OCI-LY1 (cell line): ENCODE data around the gene L3MBTL3.

ENCODE experiments used
- H2AFZ ChIP-seq: fragments of 200-600 bp; sonication (generic), shearing (Covaris generic); 2 replicates; pipeline ENCODE4 v1.6.0; 2014; ENCODE audit warnings: antibody characterized with exemption, mild to moderate bottlenecking, low read length
- H3F3A ChIP-seq: fragments of 200-600 bp; sonication (generic), shearing (Covaris generic); 2 replicates; pipeline ENCODE4 v1.6.0; 2014; ENCODE audit warnings: mild to moderate bottlenecking, antibody characterized with exemption, low read length, moderate library complexity; ENCODE audit not compliant: insufficient read depth
- H3K27ac ChIP-seq: fragments of 200-600 bp; sonication (generic); 2 replicates; pipeline ENCODE4 v1.5.1; 2014; ENCODE audit warnings: low read length, mixed run types, mild to moderate bottlenecking, low read depth; ENCODE audit not compliant: poor library complexity, severe bottlenecking
- H3K27me3 ChIP-seq: fragments of 200-600 bp; sonication (generic); 2 replicates; pipeline ENCODE4 v1.6.0; 2014; ENCODE audit warnings: antibody characterized with exemption, mild to moderate bottlenecking, low read length, moderate library complexity; ENCODE audit not compliant: insufficient read depth
- H3K36me3 ChIP-seq: fragments of 200-600 bp; sonication (generic); 2 replicates; pipeline ENCODE4 v1.6.1; 2014; ENCODE audit warnings: mild to moderate bottlenecking, antibody characterized with exemption, low read length, moderate library complexity, mixed read lengths; ENCODE audit not compliant: insufficient read depth
- H3K4me1 ChIP-seq: fragments of 200-600 bp; sonication (generic); 2 replicates; pipeline ENCODE4 v1.5.1; 2014; ENCODE audit warnings: mild to moderate bottlenecking, low read length, moderate library complexity; ENCODE audit not compliant: insufficient read depth, severe bottlenecking
- H3K4me2 ChIP-seq: fragments of 200-600 bp; sonication (generic), shearing (Covaris generic); 2 replicates; pipeline ENCODE4 v1.6.1; 2014; ENCODE audit warnings: low read length
- H3K4me3 ChIP-seq: fragments of 200-600 bp; sonication (generic); 2 replicates; pipeline ENCODE4 v1.5.1; 2014; ENCODE audit warnings: low read length, low read depth, mild to moderate bottlenecking, mixed read lengths; ENCODE audit not compliant: poor library complexity, severe bottlenecking
- H3K79me2 ChIP-seq: fragments of 200-600 bp; shearing (Covaris generic); 2 replicates; pipeline ENCODE4 v1.6.1; 2016; ENCODE audit warnings: mixed run types, low read length, mixed read lengths; ENCODE audit not compliant: insufficient read depth
- H3K9ac ChIP-seq: fragments of 200-600 bp; sonication (generic), shearing (Covaris generic); 2 replicates; pipeline ENCODE4 v1.6.1; 2014; ENCODE audit warnings: mild to moderate bottlenecking, low read length, mixed read lengths
- H3K9me2 ChIP-seq: fragments of 200-600 bp; sonication (generic), shearing (Covaris generic); 2 replicates; pipeline ENCODE4 v1.6.1; 2014; ENCODE audit warnings: low read depth, mild to moderate bottlenecking, low read length, mixed read lengths
- H3K9me3 ChIP-seq: fragments of 200-600 bp; shearing (Covaris generic); 2 replicates; pipeline ENCODE4 v1.6.1; 2014; ENCODE audit warnings: low read length, mixed read lengths
- H4K20me1 ChIP-seq: fragments of 200-600 bp; sonication (generic), shearing (Covaris generic); 2 replicates; pipeline ENCODE4 v1.6.0; 2016; ENCODE audit warnings: mild to moderate bottlenecking, low read length; ENCODE audit not compliant: insufficient read depth
- EZH2 ChIP-seq: fragments of 200-600 bp; sonication (generic), shearing (Covaris generic); IDR thresholded peaks from 2 replicates; pipeline ENCODE4 v1.8.0; 2017; ENCODE audit warnings: borderline replicate concordance, mixed run types, mild to moderate bottlenecking, antibody characterized with exemption, low read length, moderate library complexity, mixed read lengths
- TF ChIP-seq, protein P1 (sequence below): fragments of 200-600 bp; sonication (generic), shearing (Covaris generic); IDR thresholded peaks from 2 replicates; pipeline ENCODE4 v1.5.1; 2017; ENCODE audit warnings: mild to moderate bottlenecking, antibody characterized with exemption, low read length, moderate library complexity, mixed read lengths

The L3MBTL3 gene

DNA sequence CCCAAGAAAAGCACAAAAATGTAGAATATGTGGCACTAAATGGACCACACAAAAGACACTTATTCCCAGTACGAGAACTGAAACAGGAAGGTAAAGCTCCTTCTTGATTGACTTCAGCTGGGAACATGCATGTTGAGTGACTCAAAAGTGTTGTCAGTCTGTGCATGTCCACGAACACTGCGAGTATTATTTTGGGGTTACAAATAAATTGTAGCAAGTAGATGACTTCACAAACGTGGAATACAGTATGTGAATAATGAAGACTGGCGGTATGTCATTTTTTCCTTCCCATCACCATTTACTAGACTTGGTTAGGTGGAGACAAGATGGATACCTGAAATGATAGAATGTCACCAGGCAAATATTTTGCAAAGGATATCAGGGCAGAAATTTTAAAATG is 45.4 kb downstream of the L3MBTL3 start:
- Histone ChIP-seq H3K27me3 (no peaks in the 10 kb centered on the region), H3K9ac (no peak overlapping the region), H3K4me3 (no peak overlapping the region), H2AFZ (no peak overlapping the region), H3K9me3 (no peaks in the 10 kb centered on the region), H3K36me3 (peaks cover 3% of the 10 kb centered on the region; the same call in 1 of the 2 replicates), H3F3A (no peaks in the 10 kb centered on the region), H4K20me1 (no peaks in the 10 kb centered on the region), H3K4me2 (no peak overlapping the region), H3K4me1 (no peaks in the 10 kb centered on the region), H3K9me2 (no peaks in the 10 kb centered on the region), H3K27ac (no peak overlapping the region), H3K79me2 (no peaks in the 10 kb centered on the region)
- TF ChIP-seq EZH2, result no peak
- TF ChIP-seq, protein P1, sequence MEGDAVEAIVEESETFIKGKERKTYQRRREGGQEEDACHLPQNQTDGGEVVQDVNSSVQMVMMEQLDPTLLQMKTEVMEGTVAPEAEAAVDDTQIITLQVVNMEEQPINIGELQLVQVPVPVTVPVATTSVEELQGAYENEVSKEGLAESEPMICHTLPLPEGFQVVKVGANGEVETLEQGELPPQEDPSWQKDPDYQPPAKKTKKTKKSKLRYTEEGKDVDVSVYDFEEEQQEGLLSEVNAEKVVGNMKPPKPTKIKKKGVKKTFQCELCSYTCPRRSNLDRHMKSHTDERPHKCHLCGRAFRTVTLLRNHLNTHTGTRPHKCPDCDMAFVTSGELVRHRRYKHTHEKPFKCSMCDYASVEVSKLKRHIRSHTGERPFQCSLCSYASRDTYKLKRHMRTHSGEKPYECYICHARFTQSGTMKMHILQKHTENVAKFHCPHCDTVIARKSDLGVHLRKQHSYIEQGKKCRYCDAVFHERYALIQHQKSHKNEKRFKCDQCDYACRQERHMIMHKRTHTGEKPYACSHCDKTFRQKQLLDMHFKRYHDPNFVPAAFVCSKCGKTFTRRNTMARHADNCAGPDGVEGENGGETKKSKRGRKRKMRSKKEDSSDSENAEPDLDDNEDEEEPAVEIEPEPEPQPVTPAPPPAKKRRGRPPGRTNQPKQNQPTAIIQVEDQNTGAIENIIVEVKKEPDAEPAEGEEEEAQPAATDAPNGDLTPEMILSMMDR, result no peak

DNA sequence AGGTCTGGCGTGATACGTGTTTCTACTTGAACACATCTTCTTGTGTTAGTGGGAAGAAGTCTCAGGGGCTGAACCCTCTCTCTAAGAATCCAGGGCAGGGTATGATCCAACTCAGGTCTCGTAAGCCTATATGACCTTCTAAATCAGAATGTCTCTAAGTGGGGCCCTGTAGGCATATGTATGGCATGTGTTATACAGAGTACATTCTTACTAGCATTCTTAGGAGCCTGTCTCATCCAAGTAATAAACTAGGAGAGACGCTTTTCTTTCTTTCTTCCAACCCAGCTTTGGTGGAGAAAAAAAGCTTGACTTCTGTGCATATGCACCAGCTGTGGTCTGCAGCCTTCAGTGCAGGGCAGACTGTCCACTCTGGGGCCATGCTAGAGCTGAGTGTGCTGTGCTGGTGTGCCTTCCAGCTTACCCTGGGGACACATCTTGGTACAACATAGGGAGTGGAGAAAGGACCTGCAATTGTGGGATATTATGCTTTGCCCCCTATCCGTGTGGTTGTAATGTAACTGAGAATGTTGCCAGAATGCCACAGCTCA is 47.3 kb downstream of the L3MBTL3 start:
- H3K4me3 ChIP-seq, result no peak overlapping the region
- no peak overlapping the region for H3K27ac ChIP-seq
- no peaks in the 10 kb centered on the region for H3K9me3 ChIP-seq
- H3F3A ChIP-seq, result no peaks in the 10 kb centered on the region
- H4K20me1 ChIP-seq, result no peaks in the 10 kb centered on the region
- no peak overlapping the region for H3K4me2 ChIP-seq
- H3K9me2 ChIP-seq, result no peaks in the 10 kb centered on the region
- H3K27me3 ChIP-seq, result no peaks in the 10 kb centered on the region
- H3K4me1 ChIP-seq, result no peaks in the 10 kb centered on the region
- H3K36me3 ChIP-seq, result peaks cover 13% of the 10 kb centered on the region; the same call in 1 of the 2 replicates
- no peak overlapping the region for H2AFZ ChIP-seq
- no peak for TF ChIP-seq EZH2
- TF ChIP-seq, protein P1, result no peak
- H3K9ac ChIP-seq, result no peak overlapping the region
- no peaks in the 10 kb centered on the region for H3K79me2 ChIP-seq

DNA sequence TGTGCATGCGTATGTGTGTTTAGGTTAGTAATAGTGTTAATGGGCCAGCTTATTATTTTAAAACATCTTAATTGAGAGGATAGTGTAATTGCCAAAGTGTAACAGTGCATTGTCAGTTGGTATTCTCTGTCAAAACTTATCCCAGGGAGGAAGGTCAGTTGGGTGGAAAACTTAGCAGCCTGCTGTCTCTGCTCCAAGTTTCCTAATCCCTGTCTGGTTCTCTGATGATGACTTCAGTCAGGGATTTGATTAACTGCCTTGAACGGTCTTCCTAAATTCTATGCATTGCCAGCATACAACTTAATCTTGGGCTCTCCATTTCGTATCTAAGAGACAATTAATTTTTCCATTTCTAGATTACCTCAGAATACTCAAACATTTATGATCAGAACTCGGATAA is 51.1 kb downstream of the L3MBTL3 start:
- peaks cover 13% of the 10 kb centered on the region; the same call in 1 of the 2 replicates for H3K36me3 ChIP-seq
- no peaks in the 10 kb centered on the region for H3K79me2 ChIP-seq
- no peak overlapping the region for H3K9ac ChIP-seq
- no peaks in the 10 kb centered on the region for H3K9me3 ChIP-seq
- H3K4me2 ChIP-seq, result no peak overlapping the region
- H3K9me2 ChIP-seq, result no peaks in the 10 kb centered on the region
- no peak overlapping the region for H2AFZ ChIP-seq
- H3K4me1 ChIP-seq, result no peaks in the 10 kb centered on the region
- TF ChIP-seq, protein P1, result no peak
- TF ChIP-seq EZH2, result no peak
- no peaks in the 10 kb centered on the region for H3F3A ChIP-seq
- no peak overlapping the region for H3K27ac ChIP-seq
- no peak overlapping the region for H3K4me3 ChIP-seq
- H4K20me1 ChIP-seq, result no peaks in the 10 kb centered on the region
- no peaks in the 10 kb centered on the region for H3K27me3 ChIP-seq
